Measurements from ENCODE around the gene INPP5J.

GRCh38 chr22:31143537-31143936 is 20.8 kb downstream of the INPP5J start:
- TF ChIP-seq, protein P1, sequence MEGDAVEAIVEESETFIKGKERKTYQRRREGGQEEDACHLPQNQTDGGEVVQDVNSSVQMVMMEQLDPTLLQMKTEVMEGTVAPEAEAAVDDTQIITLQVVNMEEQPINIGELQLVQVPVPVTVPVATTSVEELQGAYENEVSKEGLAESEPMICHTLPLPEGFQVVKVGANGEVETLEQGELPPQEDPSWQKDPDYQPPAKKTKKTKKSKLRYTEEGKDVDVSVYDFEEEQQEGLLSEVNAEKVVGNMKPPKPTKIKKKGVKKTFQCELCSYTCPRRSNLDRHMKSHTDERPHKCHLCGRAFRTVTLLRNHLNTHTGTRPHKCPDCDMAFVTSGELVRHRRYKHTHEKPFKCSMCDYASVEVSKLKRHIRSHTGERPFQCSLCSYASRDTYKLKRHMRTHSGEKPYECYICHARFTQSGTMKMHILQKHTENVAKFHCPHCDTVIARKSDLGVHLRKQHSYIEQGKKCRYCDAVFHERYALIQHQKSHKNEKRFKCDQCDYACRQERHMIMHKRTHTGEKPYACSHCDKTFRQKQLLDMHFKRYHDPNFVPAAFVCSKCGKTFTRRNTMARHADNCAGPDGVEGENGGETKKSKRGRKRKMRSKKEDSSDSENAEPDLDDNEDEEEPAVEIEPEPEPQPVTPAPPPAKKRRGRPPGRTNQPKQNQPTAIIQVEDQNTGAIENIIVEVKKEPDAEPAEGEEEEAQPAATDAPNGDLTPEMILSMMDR (conservative IDR thresholded peaks at IDR 0.05; ENCODE audit: low read depth, low read length), result no peak
- TF ChIP-seq EZH2 (IDR thresholded peaks at IDR 0.05; ENCODE audit: borderline replicate concordance, low read depth, low read length, poor library complexity, severe bottlenecking), result no peak

Measured in A673 (cell line).